Peyer's patch (tissue), 4 donors: ENCODE data around the gene SEPTIN10. TPM values are rescaled to one million over a fixed set of nuclear protein-coding genes. Genes with fewer than 3 reads are reported as not detected.
A peak's percentile ranks its signal among the peaks of the same experiment; 100 is the strongest.

Experiments used
- DNase-seq, 3 donors: peaks; one replicate each; pipeline ENCODE4 v3.0.0-alpha.2; 2017 to 2019
- H3K27ac ChIP-seq, 4 donors: fragments of 200-600 bp; sonication (generic); one replicate each; pipeline ENCODE4 v1.5.1; 2016 to 2019
- H3K27me3 ChIP-seq, 2 donors: fragments of 200-600 bp; sonication (generic); one replicate each; pipeline ENCODE4 v1.5.1; 2019
- H3K36me3 ChIP-seq, 3 donors: fragments of 200-600 bp; sonication (generic); one replicate each; pipeline ENCODE4 v1.5.1; 2016 to 2019
- H3K4me1 ChIP-seq, 4 donors: fragments of 200-600 bp; sonication (generic); one replicate each; pipeline ENCODE4 v1.5.1; 2016 to 2019
- H3K4me3 ChIP-seq, 4 donors: fragments of 200-600 bp; sonication (generic); 1 replicate in 3 of 4; 2 replicates in 1 of 4; pipeline ENCODE4 v1.5.1; 2016 to 2019; ENCODE audit warnings: mild to moderate bottlenecking in 1 of 4
- H3K9me3 ChIP-seq, 4 donors: fragments of 200-600 bp; sonication (generic); one replicate each; pipeline ENCODE4 v1.5.1; 2016 to 2019; ENCODE audit warnings: mild to moderate bottlenecking in 1 of 4
- POLR2A ChIP-seq, 2 donors: fragments of 450-650 bp; IDR thresholded peaks; one replicate each; pipeline ENCODE4 v1.5.1; 2017; ENCODE audit warnings: antibody characterized with exemption in 2 of 2, mild to moderate bottlenecking in 2 of 2, moderate library complexity in 2 of 2
- total RNA-seq, 4 donors: library from RNA; depleted of rRNA; stranded (reverse); fragments of >200 nt; gene quantifications; one replicate each; pipeline ENCODE4 v1.1.0, GENCODE V29; 2016
- TF ChIP-seq, protein P1 (sequence below), 6 experiments: fragments of 450-650 bp in 4 of 6; fragments of 200-600 bp in 2 of 6; sonication (generic) in 1 of 6; IDR thresholded peaks; one replicate each; pipeline ENCODE4 v1.5.1; 2017 to 2019; ENCODE audit warnings: antibody characterized with exemption in 6 of 6, mild to moderate bottlenecking in 3 of 6, moderate library complexity in 1 of 6

SEPTIN10 gene
- total RNA-seq, 4 donors from 2014 or later = 22.3 to 55.2 (median 53.1) TPM

GRCh38 chr2:109513749-109514588, 99.8 kb downstream of the SEPTIN10 start:
- TF ChIP-seq POLR2A (IDR thresholded peaks at IDR 0.05) = no peak
- TF ChIP-seq, protein P1, sequence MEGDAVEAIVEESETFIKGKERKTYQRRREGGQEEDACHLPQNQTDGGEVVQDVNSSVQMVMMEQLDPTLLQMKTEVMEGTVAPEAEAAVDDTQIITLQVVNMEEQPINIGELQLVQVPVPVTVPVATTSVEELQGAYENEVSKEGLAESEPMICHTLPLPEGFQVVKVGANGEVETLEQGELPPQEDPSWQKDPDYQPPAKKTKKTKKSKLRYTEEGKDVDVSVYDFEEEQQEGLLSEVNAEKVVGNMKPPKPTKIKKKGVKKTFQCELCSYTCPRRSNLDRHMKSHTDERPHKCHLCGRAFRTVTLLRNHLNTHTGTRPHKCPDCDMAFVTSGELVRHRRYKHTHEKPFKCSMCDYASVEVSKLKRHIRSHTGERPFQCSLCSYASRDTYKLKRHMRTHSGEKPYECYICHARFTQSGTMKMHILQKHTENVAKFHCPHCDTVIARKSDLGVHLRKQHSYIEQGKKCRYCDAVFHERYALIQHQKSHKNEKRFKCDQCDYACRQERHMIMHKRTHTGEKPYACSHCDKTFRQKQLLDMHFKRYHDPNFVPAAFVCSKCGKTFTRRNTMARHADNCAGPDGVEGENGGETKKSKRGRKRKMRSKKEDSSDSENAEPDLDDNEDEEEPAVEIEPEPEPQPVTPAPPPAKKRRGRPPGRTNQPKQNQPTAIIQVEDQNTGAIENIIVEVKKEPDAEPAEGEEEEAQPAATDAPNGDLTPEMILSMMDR (IDR thresholded peaks at IDR 0.05) = no peak
- Histone ChIP-seq H3K27me3 (no peaks in the 10 kb centered on the region), H3K4me1 (peaks cover 0 to 16% (median 0%) of the 10 kb centered on the region in 4 donors), H3K9me3 (no peaks in the 10 kb centered on the region), H3K36me3 (no peaks in the 10 kb centered on the region), H3K27ac (peak overlapping the region; percentile 32 to 78 (median 54)), H3K4me3 (no peak overlapping the region)
- DNase-seq = no peak

GRCh38 chr2:109513230-109513629, 100.5 kb downstream of the SEPTIN10 start:
- Histone ChIP-seq H3K27ac (no peak overlapping the region), H3K9me3 (no peaks in the 10 kb centered on the region), H3K4me1 (peaks cover 0 to 16% (median 0%) of the 10 kb centered on the region in 4 donors), H3K27me3 (no peaks in the 10 kb centered on the region), H3K36me3 (no peaks in the 10 kb centered on the region), H3K4me3 (no peak overlapping the region)
- no peak for DNase-seq
- no peak for TF ChIP-seq POLR2A (IDR thresholded peaks at IDR 0.05)
- TF ChIP-seq, protein P1 (IDR thresholded peaks at IDR 0.05) = no peak

GRCh38 chr2:109512076-109512475, 101.7 kb downstream of the SEPTIN10 start:
- no peak overlapping the region for H3K4me3 ChIP-seq
- no peaks in the 10 kb centered on the region for H3K9me3 ChIP-seq
- DNase-seq = no peak
- no peak for TF ChIP-seq POLR2A (IDR thresholded peaks at IDR 0.05)
- TF ChIP-seq, protein P1 (IDR thresholded peaks at IDR 0.05) = no peak
- peaks cover 0 to 16% (median 0%) of the 10 kb centered on the region in 4 donors for H3K4me1 ChIP-seq
- H3K36me3 ChIP-seq = no peaks in the 10 kb centered on the region
- no peak overlapping the region for H3K27ac ChIP-seq
- H3K27me3 ChIP-seq = no peaks in the 10 kb centered on the region

- Histone ChIP-seq H3K4me3 (no peak overlapping the region), H3K27ac (no peak overlapping the region), H3K4me1 (peaks cover 0 to 16% (median 0%) of the 10 kb centered on the region in 4 donors), H3K36me3 (no peaks in the 10 kb centered on the region), H3K9me3 (no peaks in the 10 kb centered on the region), H3K27me3 (no peaks in the 10 kb centered on the region)
- TF ChIP-seq, protein P1 (IDR thresholded peaks at IDR 0.05) = no peak
- TF ChIP-seq POLR2A (IDR thresholded peaks at IDR 0.05) = no peak
- no peak for DNase-seq
These were observed 102.6 kb downstream of the SEPTIN10 start for GRCh38 chr2:109511168-109511567.

DNA sequence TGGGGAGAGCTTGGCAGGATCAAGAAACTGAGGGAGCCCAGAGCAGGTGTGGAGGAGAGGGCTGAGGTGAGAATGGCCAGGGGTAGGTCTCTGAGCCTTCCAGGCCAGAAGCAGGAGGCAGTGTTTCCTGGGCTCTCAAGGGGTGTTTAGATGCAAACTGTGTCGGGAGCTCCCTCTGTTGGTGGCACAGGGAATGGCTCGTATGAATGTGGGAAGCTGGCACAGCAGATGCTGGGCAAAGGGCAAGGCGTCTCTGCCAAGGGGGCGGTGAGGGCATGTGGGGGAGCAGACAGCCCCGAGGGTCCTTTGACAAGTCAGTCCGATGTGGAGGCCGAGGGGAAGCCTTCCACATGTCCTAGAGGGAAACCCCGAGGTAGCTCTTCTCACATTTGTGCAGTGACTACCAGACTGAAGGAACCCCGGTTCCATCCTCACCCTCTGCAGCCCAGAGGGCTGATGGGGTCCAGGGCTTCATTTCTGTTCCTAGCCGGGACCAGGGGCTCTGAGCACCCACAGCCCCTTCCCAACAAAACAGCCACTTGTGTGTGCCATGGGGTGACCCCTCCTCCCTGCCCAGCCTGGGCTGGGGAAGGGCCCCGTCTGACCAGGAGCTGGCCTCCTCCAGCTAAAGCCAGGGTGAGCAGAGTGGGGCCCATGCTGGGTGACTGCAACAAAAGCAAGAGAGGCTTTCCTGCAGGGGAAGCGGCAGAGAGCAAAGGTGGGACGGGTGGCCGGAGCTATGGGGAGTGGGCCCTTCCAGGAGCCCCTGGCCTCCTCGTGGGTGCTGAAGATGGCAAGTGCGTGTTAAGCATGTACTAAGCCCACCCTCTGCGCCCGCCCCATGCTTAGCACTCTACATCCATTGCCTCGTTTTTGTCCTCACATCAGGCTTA, 103.4 kb downstream of the SEPTIN10 start:
- Histone ChIP-seq H3K4me3 (no peak overlapping the region), H3K27me3 (no peaks in the 10 kb centered on the region), H3K27ac (no peak overlapping the region), H3K36me3 (no peaks in the 10 kb centered on the region), H3K4me1 (peaks cover 0 to 16% (median 0%) of the 10 kb centered on the region in 4 donors), H3K9me3 (no peaks in the 10 kb centered on the region)
- peak; percentile 66 to 90 (median 81) for DNase-seq
- TF ChIP-seq, protein P1 (IDR thresholded peaks at IDR 0.05) = peak; percentile 52 to 92 (median 86)
- no peak for TF ChIP-seq POLR2A (IDR thresholded peaks at IDR 0.05)
